GM12878 (cell line): ENCODE results near the gene RAPGEF6. TPM values are rescaled to one million over a fixed set of nuclear protein-coding genes. Genes with fewer than 3 reads are reported as not detected.
A peak's percentile ranks its signal among the peaks of the same experiment; 100 is the strongest.

ENCODE experiments used
- ATAC-seq: fragments of 200-7000 bp; cut with Tn5 transposase; 3 replicates; pipeline ENCODE4 v1.9.1; 2020; ENCODE audit warnings: mild to moderate bottlenecking, moderate library complexity
- BruUV-seq: library from RNA; stranded (reverse); fragments of 400-500 nt; replicated peaks from 2 replicates; lab custom pipeline; 2021; lab: Mats Ljungman, UMichigan
- CTCF ChIA-PET: fragments of 300-600 bp; sonication (Branson Sonifier 250); formaldehyde crosslinking; extraction: SDS; loops from one replicate; lab custom pipeline; 2021; ENCODE audit warnings: inconsistent platforms; lab: Yijun Ruan, JAX
- POLR2A ChIA-PET: fragments of 350-600 bp; formaldehyde crosslinking; extraction: SDS; loops from one replicate; lab custom pipeline; 2021; ENCODE audit warnings: inconsistent platforms; lab: Charles Lee
- RAD21 ChIA-PET: fragments of 300-600 bp; sonication (Branson Sonifier 250); formaldehyde crosslinking; loops from one replicate; lab custom pipeline; 2023; ENCODE audit warnings: antibody characterized with exemption; ENCODE audit not compliant: unreplicated experiment; lab: Charles Lee
- SMC1A ChIA-PET: fragments of 300-600 bp; sonication (Branson Sonifier 250); formaldehyde crosslinking; loops from one replicate; lab custom pipeline; 2023; ENCODE audit not compliant: unreplicated experiment, uncharacterized antibody; lab: Charles Lee
- DNase-seq: peaks from one replicate; pipeline ENCODE4 v3.0.0-alpha.2; 2011; ENCODE audit warnings: low read depth, low spot score
- FAIRE-seq: peaks from 3 replicates; lab custom pipeline; 2011; peaks lifted over from hg19 to GRCh38; lab: Jason Lieb, UNC
- H2AFZ ChIP-seq: 2 replicates; pipeline ENCODE4 v1.6.0; 2011; ENCODE audit warnings: low read depth, low read length, control low read depth; ENCODE audit not compliant: control insufficient read depth
- H3K27ac ChIP-seq: 2 replicates; pipeline ENCODE4 v1.5.1; 2011; ENCODE audit warnings: control low read depth; ENCODE audit not compliant: control insufficient read depth, insufficient read depth
- H3K27me3 ChIP-seq, 2 experiments: replicated peaks in 1 of 2; 2 replicates each; pipeline versions ENCODE4 v1.6.0 to v1.6.1; 2011; ENCODE audit warnings: low read length in 1 of 2; ENCODE audit not compliant: control insufficient read depth in 2 of 2, insufficient read depth in 2 of 2
- H3K36me3 ChIP-seq, 2 experiments: 2 replicates each; pipeline ENCODE4 v1.5.1; 2011; ENCODE audit warnings: low read length in 1 of 2; ENCODE audit not compliant: control insufficient read depth in 2 of 2, insufficient read depth in 2 of 2
- H3K4me1 ChIP-seq: 2 replicates; pipeline ENCODE4 v1.6.1; 2011; ENCODE audit warnings: mild to moderate bottlenecking, low read length, moderate library complexity, mixed read lengths; ENCODE audit not compliant: control insufficient read depth, insufficient read depth
- H3K4me2 ChIP-seq: 2 replicates; pipeline ENCODE4 v1.6.0; 2011; ENCODE audit warnings: control low read depth; ENCODE audit not compliant: control insufficient read depth, insufficient read depth
- H3K4me3 ChIP-seq: fragments of 200-600 bp; sonication (generic); 2 replicates; pipeline ENCODE4 v1.5.1; 2016
- H3K79me2 ChIP-seq: 2 replicates; pipeline ENCODE4 v1.6.0; 2011; ENCODE audit warnings: low read length; ENCODE audit not compliant: control insufficient read depth, insufficient read depth
- H3K9ac ChIP-seq: 2 replicates; pipeline ENCODE4 v1.8.0; 2011; ENCODE audit warnings: low read length, control low read depth, mixed read lengths; ENCODE audit not compliant: control insufficient read depth, insufficient read depth
- H3K9me3 ChIP-seq: replicated peaks from 3 replicates; pipeline ENCODE4 v1.5.1; 2011; ENCODE audit warnings: mild to moderate bottlenecking, low read length; ENCODE audit not compliant: control insufficient read depth, insufficient read depth
- H4K20me1 ChIP-seq: 2 replicates; pipeline ENCODE4 v1.6.0; 2011; ENCODE audit not compliant: control insufficient read depth, insufficient read depth
- ASH2L ChIP-seq: fragments of 300-600, 200-600 bp; sonication (generic); IDR thresholded peaks from 2 replicates; pipeline ENCODE4 v1.6.1; 2017; ENCODE audit warnings: low read depth, mild to moderate bottlenecking, borderline replicate concordance
- BCLAF1 ChIP-seq: fragments of 450-650 bp; IDR thresholded peaks from 2 replicates; pipeline ENCODE4 v1.6.1; 2017; ENCODE audit warnings: antibody characterized with exemption, mild to moderate bottlenecking, moderate library complexity
- ELK1 ChIP-seq: IDR thresholded peaks from 2 replicates; pipeline ENCODE4 v1.6.1; 2012; ENCODE audit warnings: low read depth, low read length, improper control_type of control experiment
- GABPA ChIP-seq: IDR thresholded peaks from 2 replicates; pipeline ENCODE4 v1.6.1; 2014; ENCODE audit warnings: antibody characterized with exemption, low read depth, mild to moderate bottlenecking, inconsistent platforms
- IRF5 ChIP-seq: fragments of 450-650 bp; IDR thresholded peaks from 2 replicates; pipeline ENCODE4 v1.6.1; 2017; ENCODE audit warnings: borderline replicate concordance
- MEF2A ChIP-seq: IDR thresholded peaks from 2 replicates; pipeline ENCODE4 v1.6.1; 2011; ENCODE audit warnings: low read depth, mild to moderate bottlenecking, low read length, moderate library complexity; ENCODE audit not compliant: insufficient read depth
- NBN ChIP-seq: fragments of 450-650 bp; IDR thresholded peaks from 2 replicates; pipeline ENCODE4 v1.6.1; 2016
- PAX8 ChIP-seq: fragments of 450-650 bp; IDR thresholded peaks from 2 replicates; pipeline ENCODE4 v1.6.1; 2017; ENCODE audit warnings: mild to moderate bottlenecking, moderate library complexity
- PBX3 ChIP-seq: IDR thresholded peaks from 2 replicates; pipeline ENCODE4 v1.6.1; 2011; ENCODE audit warnings: mild to moderate bottlenecking, low read depth, low read length, moderate library complexity; ENCODE audit not compliant: insufficient replicate concordance
- RAD21 ChIP-seq: IDR thresholded peaks from 2 replicates; pipeline ENCODE4 v1.6.1; 2011; ENCODE audit warnings: mild to moderate bottlenecking, low read depth, low read length, moderate library complexity; ENCODE audit not compliant: insufficient read depth
- RELA ChIP-seq: fragments of 450-650 bp; IDR thresholded peaks from 2 replicates; pipeline ENCODE4 v1.8.0; 2014; ENCODE audit warnings: borderline replicate concordance; ENCODE audit not compliant: partially characterized antibody
- SKIL ChIP-seq: fragments of 450-650 bp; IDR thresholded peaks from 2 replicates; pipeline ENCODE4 v1.6.1; 2017; ENCODE audit warnings: mild to moderate bottlenecking, low read depth, inconsistent platforms; ENCODE audit not compliant: poor library complexity, severe bottlenecking
- SMC3 ChIP-seq: IDR thresholded peaks from 2 replicates; pipeline ENCODE4 v1.6.1; 2011; ENCODE audit warnings: low read length, improper control_type of control experiment, borderline replicate concordance
- TCF12 ChIP-seq: IDR thresholded peaks from 2 replicates; pipeline ENCODE4 v1.6.1; 2011; ENCODE audit warnings: low read depth, mild to moderate bottlenecking, low read length
- ZNF622 ChIP-seq: fragments of 450-650 bp; IDR thresholded peaks from 2 replicates; pipeline ENCODE4 v1.6.1; 2017; ENCODE audit warnings: mild to moderate bottlenecking, inconsistent platforms
- WGBS: methylation state at CpG from one replicate; pipeline ENCODE4 v1.1.6; 2016; ENCODE audit warnings: low lambda C conversion rate; ENCODE audit not compliant: insufficient replicate concordance, insufficient coverage; ENCODE audit errors: missing lambda C conversion rate; 5-methylcytosine and 5-hydroxymethylcytosine counted together
- in situ Hi-C: fragments of 300-500 bp; cut with MboI; formaldehyde crosslinking; loops from 9 replicates; pipeline ENCODE4 v1.14.3; 2018; ENCODE audit warnings: mixed read lengths
- intact Hi-C: fragments of 100-400 bp; cut with micrococcal nuclease; formaldehyde crosslinking; loops from one replicate; pipeline ENCODE4 v1.14.2; 2022; ENCODE audit not compliant: unreplicated experiment
- polyA plus RNA-seq, 11 experiments: library from polyadenylated mRNA; depleted of rRNA in 4 of 11; unstranded in 6 of 11; stranded (reverse) in 5 of 11; fragments of >200 nt; fragmentation: Nextera tagmentation in 4 of 11; fragmentation: Illumina TruSeq in 1 of 11; extraction: Ambion mirVana in 4 of 11; extraction: Trizol in 1 of 11; gene quantifications; 1 replicate in 1 of 11; 2 replicates in 10 of 11; pipeline versions ENCODE4 v1.2.1 to v1.2.3, GENCODE V29; 2011 to 2016; ENCODE audit warnings: inconsistent platforms in 2 of 11, missing spikeins in 2 of 11, low read depth in 1 of 11
- total RNA-seq, 4 experiments: library from RNA; depleted of rRNA in 3 of 4; stranded (reverse); fragments of >200 nt in 3 of 4; fragmentation: Illumina TruSeq in 1 of 4; extraction: Trizol in 1 of 4; gene quantifications; 2 replicates each; pipeline versions ENCODE4 v1.2.1 to v1.2.3, GENCODE V29; 2013 to 2021

Gene RAPGEF6
- total and polyA plus RNA-seq, 10 of the 15 experiments (the other 5 are each of a cell fraction or from before 2014, with no cell fraction given), result 2.9 to 24.0 (median 14.2) TPM

GRCh38 chr5:131416729-131417128, 218.3 kb downstream of the RAPGEF6 start:
- no peak overlapping the region for H3K27ac ChIP-seq
- H3K9me3 ChIP-seq, result no peaks in the 10 kb centered on the region
- ChIA-PET SMC1A (interaction anchor here (0.6 to 3.6 kb wide), 16 partner anchors 11 to 591 kb away, joined by 3 to 27 read pairs (median 4); no protein-coding TSS in a partner anchor), CTCF (interaction anchor here (0.6 to 1.7 kb wide), 13 partner anchors 9 to 1024 kb away, joined by 3 to 8 read pairs (median 3); no protein-coding TSS in a partner anchor), RAD21 (interaction anchor here (0.7 to 3.2 kb wide), 10 partner anchors 20 to 546 kb away, joined by 3 to 17 read pairs (median 4); no protein-coding TSS in a partner anchor), POLR2A (interaction anchor here (0.8 to 1.2 kb wide), 3 partner anchors 35 to 151 kb away, joined by 3 to 5 read pairs (median 4); no protein-coding TSS in a partner anchor)
- DNase-seq, result peak; percentile 67
- H2AFZ ChIP-seq, result no peak overlapping the region
- 4% methylated on average over 3 of the region's 3 CpGs for WGBS
- BruUV-seq, result no TSS peak
- H3K36me3 ChIP-seq, result peaks cover 0 to 10% of the 10 kb centered on the region in 2 experiments; a peak in 1 of 4 replicates
- in situ Hi-C loops (loop anchor here (10.0 to 25.0 kb wide), 2 partner anchors 552 to 1304 kb away; no protein-coding TSS in a partner anchor), intact Hi-C loops (loop anchor here (1.0 to 5.0 kb wide), 8 partner anchors 22 to 1309 kb away; partner anchors contain the start of gene HINT1)
- peaks cover 18% of the 10 kb centered on the region for H3K4me1 ChIP-seq
- peak; percentile 86 for ATAC-seq
- no peaks in the 10 kb centered on the region for H3K27me3 ChIP-seq
- peak overlapping the region; percentile 72; the same call in 1 of the 2 replicates for H3K4me2 ChIP-seq
- no peak overlapping the region for H3K9ac ChIP-seq
- no peaks in the 10 kb centered on the region for H3K79me2 ChIP-seq
- FAIRE-seq, result peak; percentile 91
- H4K20me1 ChIP-seq, result no peaks in the 10 kb centered on the region
- H3K4me3 ChIP-seq, result no peak overlapping the region
- TF ChIP-seq TCF12 (no peak), NBN (no peak), ZNF622 (no peak), ELK1 (no peak), ASH2L (no peak), SMC3 (no peak), BCLAF1 (no peak), RELA (no peak), PBX3 (no peak), PAX8 (no peak), RAD21 (no peak), IRF5 (no peak), GABPA (0 out of 2 replicates have a peak, but pooled peaks have one; percentile 12), SKIL (no peak), MEF2A (no peak)
